ENCODE results near the gene BDKRB2.

The BDKRB2 gene

DNA sequence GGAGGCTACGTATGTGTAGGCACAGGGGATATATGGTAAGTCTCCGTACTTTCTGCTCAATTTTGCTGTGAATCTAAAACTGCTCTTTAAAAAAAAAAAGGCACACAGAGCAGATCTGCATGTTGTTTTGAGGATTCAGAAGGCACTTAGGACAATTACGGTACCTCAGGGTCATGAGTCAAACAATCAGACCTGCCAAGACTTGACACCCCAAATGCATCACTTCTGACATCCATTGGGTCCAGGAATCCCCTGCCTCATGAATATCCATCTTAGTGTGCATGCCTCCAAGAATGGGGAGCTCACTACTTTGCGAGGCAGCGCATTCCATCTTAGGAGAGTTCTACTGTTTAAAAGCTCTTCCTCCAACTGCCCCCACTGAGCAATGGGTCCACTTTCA, 3.0 kb downstream of the BDKRB2 start:
- no peak for DNase-seq (ENCODE audit: low read depth, low spot score)

DNA sequence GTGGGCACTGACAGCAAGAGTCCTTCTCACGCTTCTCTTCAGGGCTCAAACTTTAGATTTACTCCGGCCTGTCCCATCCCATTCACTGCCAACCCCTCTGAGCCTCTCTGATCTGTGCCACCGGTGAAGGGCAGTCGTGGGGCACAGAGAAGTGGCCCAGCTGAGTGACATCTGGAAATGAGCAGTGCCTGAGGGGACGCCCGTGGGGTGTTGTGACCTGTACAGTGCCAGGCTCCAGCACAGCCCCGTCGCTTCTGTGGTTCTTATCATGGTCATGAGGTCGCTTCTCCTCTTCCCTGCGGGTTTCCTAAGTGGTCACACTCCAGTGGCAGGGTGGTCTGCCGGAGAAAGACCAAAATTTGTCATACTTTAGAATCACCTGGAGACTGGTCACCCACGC, 4.1 kb downstream of the BDKRB2 start:
- Histone ChIP-seq H3K4me3 (no peak overlapping the region), H3K27ac (no peak overlapping the region), H3K36me3 (ENCODE audit: insufficient read depth, low read length) (no peaks in the 10 kb centered on the region), H3K9ac (ENCODE audit: insufficient read length) (no peak overlapping the region), H3K9me3 (ENCODE audit: low read depth, low read length) (no peaks in the 10 kb centered on the region)
- no peak for TF ChIP-seq POLR2AphosphoS5 (IDR thresholded peaks at IDR 0.05; ENCODE audit: borderline replicate concordance, low read depth, low read length)
- TF ChIP-seq FOXP2 (optimal IDR thresholded peaks at IDR 0.05; ENCODE audit: control extremely low read depth, extremely low read length, insufficient read depth) = no peak
- TF ChIP-seq EZH2 (IDR thresholded peaks at IDR 0.05) = no peak
- no peak for DNase-seq (ENCODE audit: low read depth, low spot score)

More for the DNA sequence above, 3.0 kb downstream of the BDKRB2 start:
- no peaks in the 10 kb centered on the region for H3K9me3 ChIP-seq (ENCODE audit: low read depth, low read length)
- no peak overlapping the region for H3K4me3 ChIP-seq
- no peak overlapping the region for H3K9ac ChIP-seq (ENCODE audit: insufficient read length)
- TF ChIP-seq FOXP2 (optimal IDR thresholded peaks at IDR 0.05; ENCODE audit: control extremely low read depth, extremely low read length, insufficient read depth) = no peak
- no peak for TF ChIP-seq POLR2AphosphoS5 (IDR thresholded peaks at IDR 0.05; ENCODE audit: borderline replicate concordance, low read depth, low read length)
- TF ChIP-seq EZH2 (IDR thresholded peaks at IDR 0.05) = no peak
- no peak overlapping the region for H3K27ac ChIP-seq
- H3K36me3 ChIP-seq (ENCODE audit: insufficient read depth, low read length) = no peaks in the 10 kb centered on the region

DNA sequence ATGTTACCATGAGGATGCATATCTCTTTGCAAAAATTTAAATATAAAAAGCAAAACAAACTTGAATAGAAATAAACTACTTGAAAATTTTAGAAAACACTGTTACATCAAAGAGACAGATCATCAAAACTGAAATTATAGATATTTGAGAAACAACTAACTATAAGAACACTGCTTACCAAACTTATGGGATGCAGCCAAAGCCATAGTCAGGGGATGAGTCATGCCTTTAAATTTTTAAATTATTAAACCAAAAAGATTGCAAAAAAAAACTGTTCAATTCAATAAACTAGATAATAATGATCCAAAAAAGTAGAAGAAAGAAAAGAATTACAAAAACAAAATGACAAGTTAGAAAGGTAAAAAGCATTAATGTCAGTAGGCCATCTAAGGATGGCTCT, 7.5 kb downstream of the BDKRB2 start:
- Histone ChIP-seq H3K27ac (no peak overlapping the region), H3K9ac (ENCODE audit: insufficient read length) (no peak overlapping the region), H3K9me3 (ENCODE audit: low read depth, low read length) (no peaks in the 10 kb centered on the region), H3K4me3 (no peak overlapping the region), H3K36me3 (ENCODE audit: insufficient read depth, low read length) (no peaks in the 10 kb centered on the region)
- DNase-seq (ENCODE audit: low read depth, low spot score) = no peak
- TF ChIP-seq FOXP2 (optimal IDR thresholded peaks at IDR 0.05; ENCODE audit: control extremely low read depth, extremely low read length, insufficient read depth) (no peak), POLR2AphosphoS5 (IDR thresholded peaks at IDR 0.05; ENCODE audit: borderline replicate concordance, low read depth, low read length) (no peak), EZH2 (IDR thresholded peaks at IDR 0.05) (no peak)

DNA sequence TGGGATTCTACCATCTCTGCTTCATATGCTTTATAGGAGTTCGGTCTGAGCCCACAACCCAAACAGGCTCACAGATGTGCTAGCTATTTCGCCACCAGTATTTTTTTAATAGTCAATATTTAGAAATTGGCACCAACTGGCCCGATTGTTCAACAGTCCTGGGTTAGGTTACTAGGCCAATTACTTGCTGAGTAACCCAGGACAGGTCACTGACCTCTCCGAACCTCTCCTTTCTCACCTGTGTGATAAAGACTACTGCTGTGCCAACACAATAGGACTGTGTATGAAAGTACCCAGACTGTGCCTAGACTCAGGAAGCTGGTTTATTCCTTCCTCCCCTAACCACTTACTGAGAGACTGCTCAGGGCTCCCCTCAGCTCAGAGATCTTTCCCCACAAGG, 8.3 kb downstream of the BDKRB2 start:
- no peak for DNase-seq (ENCODE audit: low read depth, low spot score)
- Histone ChIP-seq H3K27ac (no peak overlapping the region), H3K9ac (ENCODE audit: insufficient read length) (no peak overlapping the region), H3K9me3 (ENCODE audit: low read depth, low read length) (no peaks in the 10 kb centered on the region), H3K36me3 (ENCODE audit: insufficient read depth, low read length) (no peaks in the 10 kb centered on the region), H3K4me3 (no peak overlapping the region)
- no peak for TF ChIP-seq EZH2 (IDR thresholded peaks at IDR 0.05)
- TF ChIP-seq FOXP2 (optimal IDR thresholded peaks at IDR 0.05; ENCODE audit: control extremely low read depth, extremely low read length, insufficient read depth) = no peak
- TF ChIP-seq POLR2AphosphoS5 (IDR thresholded peaks at IDR 0.05; ENCODE audit: borderline replicate concordance, low read depth, low read length) = no peak

DNA sequence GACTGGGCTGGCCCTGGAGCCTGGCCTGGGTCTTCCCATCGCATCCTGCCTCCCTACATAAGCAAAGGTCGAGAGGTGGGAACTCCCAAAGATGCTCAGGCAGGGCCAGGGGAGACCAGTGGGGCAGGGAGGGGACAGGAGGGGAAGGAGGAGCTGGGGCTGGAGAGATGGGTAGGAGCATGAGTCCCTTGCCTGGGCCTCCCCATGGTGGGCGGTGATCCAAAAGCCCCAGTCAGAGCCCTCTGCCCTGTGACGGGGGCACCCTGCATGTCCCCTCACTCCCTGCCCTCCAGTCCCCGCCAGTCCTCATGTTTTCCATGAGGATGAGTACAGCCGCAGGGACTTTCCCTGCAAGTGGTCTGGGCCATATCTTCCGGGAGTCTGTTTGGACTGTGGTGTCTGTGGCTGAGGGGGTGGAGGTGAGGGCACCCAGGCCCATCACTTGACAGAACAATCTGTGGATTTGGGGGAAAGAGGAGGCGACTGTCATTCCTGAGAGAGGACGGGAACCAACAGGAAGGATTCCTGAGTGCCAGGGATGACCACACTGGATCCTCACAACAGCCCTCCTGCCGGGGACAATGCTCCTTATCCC, 9.3 kb downstream of the BDKRB2 start:
- TF ChIP-seq FOXP2 (optimal IDR thresholded peaks at IDR 0.05; ENCODE audit: control extremely low read depth, extremely low read length, insufficient read depth) (no peak), EZH2 (IDR thresholded peaks at IDR 0.05) (no peak), POLR2AphosphoS5 (IDR thresholded peaks at IDR 0.05; ENCODE audit: borderline replicate concordance, low read depth, low read length) (no peak)
- H3K9me3 ChIP-seq (ENCODE audit: low read depth, low read length) = no peaks in the 10 kb centered on the region
- H3K9ac ChIP-seq (ENCODE audit: insufficient read length) = no peak overlapping the region
- H3K4me3 ChIP-seq = no peak overlapping the region
- DNase-seq (ENCODE audit: low read depth, low spot score) = no peak
- H3K27ac ChIP-seq = no peak overlapping the region
- H3K36me3 ChIP-seq (ENCODE audit: insufficient read depth, low read length) = no peaks in the 10 kb centered on the region

DNA sequence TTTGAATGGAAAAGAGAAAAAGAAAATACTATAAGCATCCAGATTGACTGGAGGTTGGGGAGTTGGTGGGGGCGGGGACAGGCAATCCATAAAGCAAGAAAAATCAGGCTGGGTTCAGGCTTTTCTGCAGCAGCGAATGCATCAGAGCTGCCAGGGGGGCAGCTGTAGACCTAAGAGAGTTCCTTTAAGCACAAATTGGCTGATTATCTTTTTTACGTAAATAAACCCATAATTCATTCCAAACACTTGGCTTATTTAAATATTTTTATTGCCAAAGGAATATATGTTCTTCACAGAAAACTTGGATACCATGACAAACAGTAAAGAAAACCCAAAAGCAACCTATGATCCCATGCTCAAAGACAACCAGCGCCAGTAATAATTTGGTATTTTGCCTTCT, 10.2 kb downstream of the BDKRB2 start:
- no peak for DNase-seq (ENCODE audit: low read depth, low spot score)
- Histone ChIP-seq H3K4me3 (no peak overlapping the region), H3K36me3 (ENCODE audit: insufficient read depth, low read length) (no peaks in the 10 kb centered on the region), H3K9ac (ENCODE audit: insufficient read length) (no peak overlapping the region), H3K27ac (no peak overlapping the region), H3K9me3 (ENCODE audit: low read depth, low read length) (no peaks in the 10 kb centered on the region)
- no peak for TF ChIP-seq FOXP2 (optimal IDR thresholded peaks at IDR 0.05; ENCODE audit: control extremely low read depth, extremely low read length, insufficient read depth)
- TF ChIP-seq EZH2 (IDR thresholded peaks at IDR 0.05) = no peak
- no peak for TF ChIP-seq POLR2AphosphoS5 (IDR thresholded peaks at IDR 0.05; ENCODE audit: borderline replicate concordance, low read depth, low read length)

DNA sequence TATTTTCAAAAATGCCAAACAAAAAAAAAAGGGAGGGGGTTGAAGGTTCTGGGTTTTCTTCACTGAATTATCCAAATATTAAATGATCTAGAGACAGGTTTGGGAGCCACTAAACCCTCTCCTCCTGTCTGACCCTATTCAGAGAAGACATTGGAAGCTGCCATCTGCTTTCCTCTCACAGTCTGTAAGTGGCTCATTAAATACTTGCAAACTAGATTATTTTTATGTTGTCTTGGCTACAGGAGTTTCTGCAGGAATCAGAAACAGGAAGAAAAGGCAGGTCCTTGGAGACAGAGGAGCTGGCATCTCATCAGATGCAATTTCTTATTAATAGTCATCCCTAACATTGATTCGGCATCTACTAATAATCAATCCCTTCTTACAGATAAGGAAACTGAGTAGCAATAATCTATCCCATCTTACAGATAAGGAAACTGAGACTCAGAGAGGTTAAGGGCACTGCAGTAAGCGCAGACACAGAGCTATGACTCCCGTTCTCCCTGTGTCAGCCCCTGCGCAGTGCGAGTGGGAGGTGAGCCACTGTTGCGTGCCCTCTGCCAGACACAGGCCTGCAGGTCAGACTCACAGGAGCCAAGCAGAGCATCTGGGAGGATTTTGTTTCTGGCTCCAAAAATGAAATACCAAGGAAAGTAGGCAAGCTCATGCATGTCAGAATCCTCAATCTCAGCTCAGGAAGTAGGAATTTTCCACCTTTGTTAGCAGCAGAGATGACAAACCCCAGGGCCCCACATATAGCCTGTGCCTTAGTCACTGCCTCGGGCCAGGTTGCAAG, 11.0 kb downstream of the BDKRB2 start:
- no peak for DNase-seq (ENCODE audit: low read depth, low spot score)
- H3K27ac ChIP-seq = no peak overlapping the region
- H3K9me3 ChIP-seq (ENCODE audit: low read depth, low read length) = no peaks in the 10 kb centered on the region
- H3K36me3 ChIP-seq (ENCODE audit: insufficient read depth, low read length) = no peaks in the 10 kb centered on the region
- TF ChIP-seq EZH2 (IDR thresholded peaks at IDR 0.05) (no peak), FOXP2 (optimal IDR thresholded peaks at IDR 0.05; ENCODE audit: control extremely low read depth, extremely low read length, insufficient read depth) (no peak), POLR2AphosphoS5 (IDR thresholded peaks at IDR 0.05; ENCODE audit: borderline replicate concordance, low read depth, low read length) (no peak)
- H3K4me3 ChIP-seq = no peak overlapping the region
- no peak overlapping the region for H3K9ac ChIP-seq (ENCODE audit: insufficient read length)

DNA sequence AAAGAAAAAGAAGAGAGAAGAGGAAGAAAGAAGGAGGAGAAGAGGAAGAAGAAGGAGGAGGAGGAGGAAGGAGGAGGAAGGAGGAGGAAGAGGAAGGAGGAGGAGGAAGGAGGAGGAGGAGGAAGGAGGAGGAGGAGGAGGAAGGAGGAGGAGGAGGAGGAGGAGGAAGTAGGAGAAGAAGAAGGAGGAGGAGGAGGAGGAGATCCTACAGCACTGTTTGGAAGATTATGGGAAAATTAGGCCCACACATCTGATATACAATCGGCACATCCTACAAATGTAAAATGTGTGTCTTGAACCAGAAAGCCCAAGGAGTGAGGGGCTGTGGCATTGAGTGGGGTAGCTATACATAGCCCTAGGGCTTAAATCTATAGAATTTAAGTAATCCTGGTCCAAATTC, 12.0 kb downstream of the BDKRB2 start:
- H3K9me3 ChIP-seq (ENCODE audit: low read depth, low read length) = no peaks in the 10 kb centered on the region
- DNase-seq (ENCODE audit: low read depth, low spot score) = no peak
- TF ChIP-seq POLR2AphosphoS5 (IDR thresholded peaks at IDR 0.05; ENCODE audit: borderline replicate concordance, low read depth, low read length) (no peak), FOXP2 (optimal IDR thresholded peaks at IDR 0.05; ENCODE audit: control extremely low read depth, extremely low read length, insufficient read depth) (no peak), EZH2 (IDR thresholded peaks at IDR 0.05) (no peak)

More for the DNA sequence above, 12.0 kb downstream of the BDKRB2 start:
- no peak overlapping the region for H3K9ac ChIP-seq (ENCODE audit: insufficient read length)
- no peak overlapping the region for H3K4me3 ChIP-seq
- no peak overlapping the region for H3K27ac ChIP-seq
- no peaks in the 10 kb centered on the region for H3K36me3 ChIP-seq (ENCODE audit: insufficient read depth, low read length)
